Stimulated activated CD4-positive, alpha-beta T cell treated with anti-CD3 and anti-CD28 coated beads, Interleukin-12 subunit alpha, Interleukin-12 subunit beta, amount 100 ng/mL, for 48 hours (primary cell): ENCODE measurements around the gene RGL1.

ENCODE experiments used
- DNase-seq, 3 donors: peaks; one replicate each; pipeline ENCODE4 v3.0.0-alpha.2; 2020; ENCODE audit warnings: low read depth in 2 of 3, low spot score in 1 of 3

The RGL1 gene

GRCh38 chr1:183912265-183912886, 107.5 kb downstream of the RGL1 start:
- DNase-seq: no peak

GRCh38 chr1:183913567-183913993, 108.7 kb downstream of the RGL1 start:
- no peak for DNase-seq

- DNase-seq: no peak
Observed at GRCh38 chr1:183914276-183914675, 109.4 kb downstream of the RGL1 start.

- DNase-seq: no peak
Observed at GRCh38 chr1:183914891-183915290, 110.0 kb downstream of the RGL1 start.

- DNase-seq: peak; percentile 52 to 90 (median 64)
Observed at GRCh38 chr1:183915625-183916510, 110.9 kb downstream of the RGL1 start.

GRCh38 chr1:183916574-183916973, 111.7 kb downstream of the RGL1 start:
- DNase-seq: no peak

GRCh38 chr1:183918589-183918988, 113.7 kb downstream of the RGL1 start:
- no peak for DNase-seq

GRCh38 chr1:183920651-183921050, 115.7 kb downstream of the RGL1 start:
- no peak for DNase-seq

GRCh38 chr1:183922197-183922596, 117.3 kb downstream of the RGL1 start:
- DNase-seq: no peak

GRCh38 chr1:183925947-183926346, 121.0 kb downstream of the RGL1 start:
- no peak for DNase-seq

- DNase-seq: no peak
Observed at GRCh38 chr1:183926983-183927382, 122.1 kb downstream of the RGL1 start.

- no peak for DNase-seq
Observed at GRCh38 chr1:183931646-183932271, 126.8 kb downstream of the RGL1 start.

GRCh38 chr1:183932412-183932811, 127.5 kb downstream of the RGL1 start:
- DNase-seq: no peak

- no peak for DNase-seq
Observed at GRCh38 chr1:183933528-183934179, 128.7 kb downstream of the RGL1 start.

- no peak for DNase-seq
Observed at GRCh38 chr1:183934314-183934713, 129.4 kb downstream of the RGL1 start.

GRCh38 chr1:183936009-183936408, 131.1 kb downstream of the RGL1 start:
- DNase-seq: no peak

GRCh38 chr1:183936791-183937190, 131.9 kb downstream of the RGL1 start:
- no peak for DNase-seq

- DNase-seq: no peak
Observed at GRCh38 chr1:183937611-183938010, 132.7 kb downstream of the RGL1 start.

GRCh38 chr1:183941001-183941400, 136.1 kb downstream of the RGL1 start:
- no peak for DNase-seq

GRCh38 chr1:183942933-183943693, 138.2 kb downstream of the RGL1 start:
- no peak for DNase-seq
